Suprapubic skin (tissue), 4 donors: ENCODE results near the gene MDFI. TPM values are rescaled to one million over a fixed set of nuclear protein-coding genes. Genes with fewer than 3 reads are reported as not detected.

Experiments used
- DNase-seq, 2 donors: peaks; one replicate each; pipeline ENCODE4 v3.0.0-alpha.2; 2019; ENCODE audit warnings: low spot score in 2 of 2
- H3K27ac ChIP-seq: fragments of 200-600 bp; sonication (generic); one replicate; pipeline ENCODE4 v1.5.1; 2019
- H3K27me3 ChIP-seq: fragments of 200-600 bp; sonication (generic); one replicate; pipeline ENCODE4 v1.5.1; 2019
- H3K36me3 ChIP-seq: fragments of 200-600 bp; sonication (generic); one replicate; pipeline ENCODE4 v1.5.1; 2019
- H3K4me1 ChIP-seq: fragments of 200-600 bp; sonication (generic); one replicate; pipeline ENCODE4 v1.5.1; 2019
- H3K4me3 ChIP-seq: fragments of 200-600 bp; sonication (generic); one replicate; pipeline ENCODE4 v1.5.1; 2019; ENCODE audit warnings: mild to moderate bottlenecking
- H3K9me3 ChIP-seq: fragments of 200-600 bp; sonication (generic); one replicate; pipeline ENCODE4 v1.5.1; 2019
- CTCF ChIP-seq, 2 donors: fragments of 200-600 bp in 1 of 2; fragments of 450-650 bp in 1 of 2; sonication (generic) in 1 of 2; IDR thresholded peaks; one replicate each; pipeline ENCODE4 v1.5.1; 2016 to 2019; ENCODE audit warnings: antibody characterized with exemption in 2 of 2, mild to moderate bottlenecking in 1 of 2, moderate library complexity in 1 of 2
- EP300 ChIP-seq: sonication (generic); formaldehyde crosslinking; IDR thresholded peaks from one replicate; pipeline ENCODE4 v1.6.1; 2017; ENCODE audit warnings: antibody characterized with exemption
- POLR2A ChIP-seq, 2 donors: fragments of 450-650 bp; IDR thresholded peaks; one replicate each; pipeline ENCODE4 v1.6.1; 2017; ENCODE audit warnings: antibody characterized with exemption in 2 of 2, mild to moderate bottlenecking in 2 of 2, moderate library complexity in 2 of 2
- POLR2AphosphoS5 ChIP-seq, 3 donors: sonication (generic); formaldehyde crosslinking; IDR thresholded peaks; one replicate each; pipeline ENCODE4 v1.6.1; 2017; ENCODE audit warnings: antibody characterized with exemption in 3 of 3
- WGBS: methylation state at CpG from one replicate; pipeline ENCODE4 v1.1.5; 2018; 5-methylcytosine and 5-hydroxymethylcytosine counted together
- total RNA-seq, 4 donors: library from RNA; depleted of rRNA; stranded (reverse); fragments of >200 nt; gene quantifications; one replicate each; pipeline ENCODE4 v1.1.0, GENCODE V29; 2016

MDFI gene
- total RNA-seq, 4 donors from 2014 or later, result 21.7 to 51.8 (median 31.4) TPM

DNA sequence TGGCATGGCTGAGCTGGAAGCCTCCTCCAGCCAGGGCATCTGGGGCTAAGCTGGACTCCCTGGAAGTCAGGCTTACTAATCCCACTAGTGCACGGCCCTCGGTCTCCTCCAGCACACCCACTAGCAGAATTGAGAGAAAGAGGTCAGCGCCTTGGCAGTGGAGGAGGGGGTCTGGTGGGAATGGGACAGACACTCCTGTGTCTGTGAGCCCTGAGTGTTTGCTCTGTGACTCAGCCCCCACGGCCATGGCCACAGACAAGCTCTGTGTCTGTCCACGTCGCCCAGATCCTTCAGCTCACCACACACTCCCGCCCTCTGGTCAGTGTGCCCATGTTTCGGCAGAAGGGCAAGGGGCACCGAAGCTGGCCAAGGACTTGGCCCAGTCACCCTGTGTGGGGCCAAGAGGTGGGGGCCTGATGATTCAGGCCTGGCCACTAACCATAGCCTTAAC lies 8.8 kb downstream of the MDFI start:
- TF ChIP-seq POLR2AphosphoS5 (IDR thresholded peaks at IDR 0.05) (no peak), POLR2A (IDR thresholded peaks at IDR 0.05) (no peak), CTCF (IDR thresholded peaks at IDR 0.05) (no peak), EP300 (no peak)
- H3K27ac ChIP-seq, result no peak overlapping the region
- H3K4me3 ChIP-seq, result no peak overlapping the region
- no peaks in the 10 kb centered on the region for H3K9me3 ChIP-seq
- DNase-seq, result no peak
- WGBS, result 87% methylated on average over 5 of the region's 9 CpGs
- no peaks in the 10 kb centered on the region for H3K27me3 ChIP-seq
- peaks cover 10% of the 10 kb centered on the region for H3K4me1 ChIP-seq
- H3K36me3 ChIP-seq, result peaks cover 3% of the 10 kb centered on the region

DNA sequence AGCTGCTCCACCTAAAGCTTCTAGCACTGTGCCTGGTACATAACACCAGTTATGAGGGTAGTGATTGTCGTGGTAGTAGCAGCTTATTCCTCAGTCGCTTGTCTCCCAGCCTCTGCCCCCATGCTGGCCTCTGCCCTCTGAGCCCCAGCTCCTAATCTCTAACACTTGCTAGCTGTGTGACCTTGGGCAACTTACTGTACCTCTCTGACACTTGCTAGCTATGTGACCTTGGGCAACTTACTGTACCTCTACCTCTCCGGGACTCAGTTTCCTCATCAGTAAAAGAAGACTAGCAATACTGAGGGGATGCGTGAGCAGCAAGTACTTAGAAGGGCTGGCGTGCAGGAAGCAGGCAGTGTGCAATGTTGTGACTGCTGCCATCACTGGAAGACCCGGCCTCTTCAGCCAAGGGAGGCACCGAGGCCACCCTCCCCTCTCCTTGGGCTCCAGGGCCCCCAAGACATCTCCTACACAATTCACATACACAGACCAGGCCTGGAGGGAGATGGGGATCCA lies 9.9 kb downstream of the MDFI start:
- H3K9me3 ChIP-seq, result no peaks in the 10 kb centered on the region
- H3K4me3 ChIP-seq, result no peak overlapping the region
- H3K36me3 ChIP-seq, result peaks cover 3% of the 10 kb centered on the region
- H3K27me3 ChIP-seq, result no peaks in the 10 kb centered on the region
- H3K27ac ChIP-seq, result no peak overlapping the region
- TF ChIP-seq POLR2AphosphoS5 (IDR thresholded peaks at IDR 0.05) (no peak), POLR2A (IDR thresholded peaks at IDR 0.05) (no peak), CTCF (IDR thresholded peaks at IDR 0.05) (no peak), EP300 (no peak)
- 78% methylated on average over 7 of the region's 7 CpGs for WGBS
- no peak for DNase-seq
- peaks cover 10% of the 10 kb centered on the region for H3K4me1 ChIP-seq

- Histone ChIP-seq H3K27me3 (no peaks in the 10 kb centered on the region), H3K4me1 (peaks cover 10% of the 10 kb centered on the region), H3K36me3 (peaks cover 3% of the 10 kb centered on the region), H3K27ac (no peak overlapping the region), H3K9me3 (no peaks in the 10 kb centered on the region), H3K4me3 (no peak overlapping the region)
- DNase-seq, result no peak
- WGBS, result 73% methylated on average over 4 of the region's 5 CpGs
- no peak for TF ChIP-seq CTCF (IDR thresholded peaks at IDR 0.05)
- TF ChIP-seq EP300, result no peak
- TF ChIP-seq POLR2AphosphoS5 (IDR thresholded peaks at IDR 0.05), result no peak
- no peak for TF ChIP-seq POLR2A (IDR thresholded peaks at IDR 0.05)
Observed at GRCh38 chr6:41648921-41649320, 10.7 kb downstream of the MDFI start.

GRCh38 chr6:41649596-41649995 lies 11.3 kb downstream of the MDFI start:
- Histone ChIP-seq H3K36me3 (peaks cover 3% of the 10 kb centered on the region), H3K9me3 (no peaks in the 10 kb centered on the region), H3K4me3 (no peak overlapping the region), H3K27ac (no peak overlapping the region), H3K27me3 (peaks cover under 1% of the 10 kb centered on the region), H3K4me1 (peaks cover 3% of the 10 kb centered on the region)
- no peak for DNase-seq
- no peak for TF ChIP-seq POLR2A (IDR thresholded peaks at IDR 0.05)
- TF ChIP-seq EP300, result no peak
- TF ChIP-seq CTCF (IDR thresholded peaks at IDR 0.05), result no peak
- no peak for TF ChIP-seq POLR2AphosphoS5 (IDR thresholded peaks at IDR 0.05)
- 84% methylated on average over 7 of the region's 10 CpGs for WGBS

DNA sequence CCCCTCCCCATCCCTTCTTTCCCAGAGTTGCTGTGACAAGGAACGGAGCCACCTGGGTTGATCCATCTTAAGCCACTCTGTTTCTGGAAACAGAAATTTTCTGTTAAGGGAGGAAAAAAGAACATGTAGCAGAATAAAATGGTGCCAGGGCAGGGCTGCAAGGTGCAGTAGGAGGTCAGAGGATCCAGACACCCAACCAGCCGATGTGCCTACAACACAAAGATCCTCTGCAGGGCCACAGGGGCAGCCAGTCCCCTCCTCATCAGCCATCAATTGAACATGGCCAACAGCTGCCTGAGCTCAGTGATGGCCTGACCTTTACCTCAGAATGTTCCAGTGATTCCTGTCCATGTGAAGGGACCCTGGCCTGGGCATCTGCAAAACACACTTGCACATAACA lies 11.9 kb downstream of the MDFI start:
- WGBS, result 85% methylated on average over 2 of the region's 2 CpGs

More for the DNA sequence above, 11.9 kb downstream of the MDFI start:
- TF ChIP-seq POLR2A (IDR thresholded peaks at IDR 0.05) (no peak), EP300 (no peak), POLR2AphosphoS5 (IDR thresholded peaks at IDR 0.05) (no peak), CTCF (IDR thresholded peaks at IDR 0.05) (no peak)
- DNase-seq, result no peak
- Histone ChIP-seq H3K27me3 (peaks cover 3% of the 10 kb centered on the region), H3K27ac (no peak overlapping the region), H3K9me3 (no peaks in the 10 kb centered on the region), H3K4me3 (no peak overlapping the region), H3K36me3 (peaks cover 3% of the 10 kb centered on the region), H3K4me1 (no peaks in the 10 kb centered on the region)
